ENCODE data around the gene IGSF3. TPM values are rescaled to one million over a fixed set of nuclear protein-coding genes. Genes with fewer than 3 reads are reported as not detected.

Gene IGSF3
- total RNA-seq, 4 donors from 2014 or later, result 1.2 to 3.9 (median 3.2) TPM

- WGBS, 2 donors, result 59 to 64% methylated on average over 6 of the region's 6 CpGs
- no peaks in the 10 kb centered on the region for H3K36me3 ChIP-seq
- H3K9me3 ChIP-seq, result no peaks in the 10 kb centered on the region
- H3K4me1 ChIP-seq, result peaks cover 0 to 9% (median 4%) of the 10 kb centered on the region in 4 donors
- DNase-seq (ENCODE audit: low spot score in 2 of 2), result no peak
- no peak overlapping the region for H3K4me3 ChIP-seq
- H3K27ac ChIP-seq, result peak overlapping the region in 1 of 4 donors; percentile 24
- H3K27me3 ChIP-seq, result no peaks in the 10 kb centered on the region
- TF ChIP-seq EP300 (IDR thresholded peaks at IDR 0.05), result no peak
- no peak for TF ChIP-seq POLR2A (IDR thresholded peaks at IDR 0.05)
Observed at GRCh38 chr1:116556289-116557006, 111.1 kb downstream of the IGSF3 start.

GRCh38 chr1:116554924-116555323 is 112.6 kb downstream of the IGSF3 start:
- peaks cover 0 to 9% (median 4%) of the 10 kb centered on the region in 4 donors for H3K4me1 ChIP-seq
- WGBS, 2 donors, result 62 to 70% methylated on average over 2 of the region's 2 CpGs
- no peak overlapping the region for H3K4me3 ChIP-seq
- H3K36me3 ChIP-seq, result no peaks in the 10 kb centered on the region
- H3K27me3 ChIP-seq, result no peaks in the 10 kb centered on the region
- H3K27ac ChIP-seq, result no peak overlapping the region
- H3K9me3 ChIP-seq, result no peaks in the 10 kb centered on the region
- DNase-seq (ENCODE audit: low spot score in 2 of 2), result no peak
- TF ChIP-seq CTCF (IDR thresholded peaks at IDR 0.05) (no peak), EP300 (IDR thresholded peaks at IDR 0.05) (no peak)

- TF ChIP-seq CTCF (IDR thresholded peaks at IDR 0.05), result no peak
- TF ChIP-seq EP300 (IDR thresholded peaks at IDR 0.05), result no peak
- TF ChIP-seq POLR2A (IDR thresholded peaks at IDR 0.05), result no peak
- Histone ChIP-seq H3K4me1 (peaks cover 0 to 9% (median 4%) of the 10 kb centered on the region in 4 donors), H3K4me3 (no peak overlapping the region), H3K9me3 (no peaks in the 10 kb centered on the region), H3K27ac (no peak overlapping the region), H3K36me3 (no peaks in the 10 kb centered on the region), H3K27me3 (no peaks in the 10 kb centered on the region)
- DNase-seq (ENCODE audit: low spot score in 2 of 2), result no peak
- WGBS, 2 donors, result 95 to 100% methylated on average over 1 of the region's 1 CpG
Observed at GRCh38 chr1:116553386-116554115, 114.0 kb downstream of the IGSF3 start.

GRCh38 chr1:116546354-116546977 is 121.1 kb downstream of the IGSF3 start:
- 92 to 93% methylated on average over 4 of the region's 4 CpGs for WGBS, 2 donors
- Histone ChIP-seq H3K27ac (no peak overlapping the region), H3K4me3 (no peak overlapping the region), H3K4me1 (no peaks in the 10 kb centered on the region), H3K36me3 (peaks cover 3 to 39% (median 5%) of the 10 kb centered on the region in 3 donors), H3K9me3 (no peaks in the 10 kb centered on the region), H3K27me3 (no peaks in the 10 kb centered on the region)
- no peak for DNase-seq (ENCODE audit: low spot score in 2 of 2)
- no peak for TF ChIP-seq CTCF (IDR thresholded peaks at IDR 0.05)
- TF ChIP-seq EP300 (IDR thresholded peaks at IDR 0.05), result no peak

- no peak overlapping the region for H3K4me3 ChIP-seq
- 89 to 91% methylated on average over 2 of the region's 2 CpGs for WGBS, 2 donors
- no peak for TF ChIP-seq POLR2A (IDR thresholded peaks at IDR 0.05)
- no peak for TF ChIP-seq CTCF (IDR thresholded peaks at IDR 0.05)
- H3K27me3 ChIP-seq, result no peaks in the 10 kb centered on the region
- peaks cover 3 to 50% (median 5%) of the 10 kb centered on the region in 3 donors for H3K36me3 ChIP-seq
- no peak for DNase-seq (ENCODE audit: low spot score in 2 of 2)
- H3K9me3 ChIP-seq, result no peaks in the 10 kb centered on the region
- no peaks in the 10 kb centered on the region for H3K4me1 ChIP-seq
- no peak overlapping the region for H3K27ac ChIP-seq
Observed at GRCh38 chr1:116545359-116545705, 122.2 kb downstream of the IGSF3 start.
